Heart left ventricle (tissue), 16 donors: ENCODE data around the gene YIF1A. TPM values are rescaled to one million over a fixed set of nuclear protein-coding genes. Genes with fewer than 3 reads are reported as not detected.

Experiments
- ATAC-seq, 4 donors: fragments of 200-7000 bp; cut with Tn5 transposase; one replicate each; pipeline ENCODE4 v1.9.1; 2020 to 2022; ENCODE audit warnings: moderate library complexity in 4 of 4, mild to moderate bottlenecking in 3 of 4, moderate number of reproducible peaks in 1 of 4
- DNase-seq, 5 donors: peaks; one replicate each; pipeline ENCODE4 v3.0.0-alpha.2; 2020
- H3K27ac ChIP-seq, 12 donors: fragments of 200-600 bp; sonication (generic) in 4 of 12; one replicate each; pipeline versions ENCODE4 v1.5.0 to v1.8.0; 2016 to 2022; ENCODE audit warnings: mild to moderate bottlenecking in 2 of 12
- H3K27me3 ChIP-seq, 9 donors: fragments of 200-600 bp; sonication (generic) in 2 of 9; one replicate each; pipeline versions ENCODE4 v1.5.1 to v1.8.0; 2016 to 2022; ENCODE audit warnings: mild to moderate bottlenecking in 3 of 9
- H3K36me3 ChIP-seq, 9 donors: fragments of 200-600 bp; sonication (generic) in 2 of 9; one replicate each; pipeline versions ENCODE4 v1.5.0 to v1.8.0; 2018 to 2022; ENCODE audit warnings: mild to moderate bottlenecking in 2 of 9
- H3K4me1 ChIP-seq, 12 donors: fragments of 200-600 bp; sonication (generic) in 4 of 12; one replicate each; pipeline versions ENCODE4 v1.5.0 to v1.8.0; 2016 to 2022; ENCODE audit warnings: mild to moderate bottlenecking in 3 of 12
- H3K4me3 ChIP-seq, 12 donors: fragments of 200-600 bp; sonication (generic) in 4 of 12; one replicate each; pipeline versions ENCODE4 v1.5.0 to v1.8.0; 2017 to 2022; ENCODE audit warnings: mild to moderate bottlenecking in 9 of 12, moderate library complexity in 4 of 12
- H3K9me3 ChIP-seq, 12 donors: fragments of 200-600 bp; sonication (generic) in 4 of 12; one replicate each; pipeline versions ENCODE4 v1.5.0 to v1.8.0; 2016 to 2022; ENCODE audit warnings: mild to moderate bottlenecking in 1 of 12
- CTCF ChIP-seq, 12 donors: fragments of 200-600 bp; sonication (generic) in 4 of 12; IDR thresholded peaks; one replicate each; pipeline versions ENCODE4 v1.5.0 to v1.8.0; 2018 to 2022; ENCODE audit warnings: antibody characterized with exemption in 12 of 12, mild to moderate bottlenecking in 5 of 12
- POLR2A ChIP-seq, 2 donors: fragments of 450-650 bp; IDR thresholded peaks; one replicate each; pipeline ENCODE4 v1.6.1; 2017; ENCODE audit warnings: antibody characterized with exemption in 2 of 2, mild to moderate bottlenecking in 2 of 2, moderate library complexity in 2 of 2
- WGBS, 4 donors: extraction: QIAGEN DNeasy Blood & Tissue Kit in 2 of 4; methylation state at CpG; one replicate each; pipeline versions ENCODE4 v1.1.5 to v1.1.7; 2013 to 2018; 5-methylcytosine and 5-hydroxymethylcytosine counted together
- intact Hi-C, 10 donors: fragments of 100-400 bp; cut with DNase I; formaldehyde crosslinking; loops; one replicate each; pipeline versions ENCODE4 v1.11.1 to v1.14.2; 2022
- polyA plus RNA-seq, 2 donors: library from polyadenylated mRNA; stranded (reverse); fragments of 200-250 nt; gene quantifications; one replicate each; pipeline ENCODE4 v1.2.3, GENCODE V29; 2013
- total RNA-seq, 9 donors: library from RNA; depleted of rRNA in 2 of 9; stranded (reverse); fragments of >200 nt in 2 of 9; fragmentation: NEBNext Ultra II Directional in 3 of 9; extraction: Animal tissue kit (Norgen Biotek cat#: 25700) in 3 of 9; gene quantifications; one replicate each; pipeline versions ENCODE4 v1.1.0 to v1.2.4, GENCODE V29; 2016 to 2023
- donor health status: ischemic (EF 13 %, LVEDD 7.1; RV severe dilation, severe dysfunction).
- donor health status: healthy with polysubstance abuse.
- donor health status: DM: no; HTN: yes; CAD: no.
- donor health status: DM: no; HTN: no; CAD: no.
- donor health status: ischemic (EF 25% LVEDD 6.9; RV normal size, moderate dysfunction).
- donor health status: ischemic (EF 25% LVEDD 5.7; RV mildly dilated, moderate dysfunction).
- donor health status: healthy.
- donor health status: DM: yes; HTN: yes; CAD: no.
- donor health status: ischemic (EF 35%, LVEDD 5.7; RV mildly dilated, moderate dysfunction).
- donor health status: nonischemic (EF 11% LVEDD 7.7; RV severe dilation, severe dysfunction).
- donor health status: DM: yes; HTN: yes; CAD: no.
- donor health status: PGD.
- donor health status: ischemic (EF 29% LVEDD 5.4; RV normal size, mild dysfunction).
- donor health status: nonischemic (EF 23%, LVEDD 6.1; RV moderate dilation, normal function).

YIF1A gene
- total and polyA plus RNA-seq, 11 donors, result 41.6 to 136 (median 65.3) TPM

- peak in 2 of 5 donors; percentile 10 to 42 for DNase-seq
- peaks cover 7 to 43% (median 26%) of the 10 kb centered on the region in 12 donors for H3K4me1 ChIP-seq
These were observed 44.4 kb upstream of the YIF1A start for GRCh38 chr11:66333220-66333877.

GRCh38 chr11:66332371-66333219 is 43.7 kb upstream of the YIF1A start:
- TF ChIP-seq CTCF (IDR thresholded peaks at IDR 0.05) (no peak), POLR2A (IDR thresholded peaks at IDR 0.05) (no peak)
- ATAC-seq (no peak), DNase-seq (peak in 1 of 5 donors; percentile 10)
- Histone ChIP-seq H3K4me1 (peaks cover 7 to 48% (median 32%) of the 10 kb centered on the region in 12 donors), H3K27ac (no peak overlapping the region), H3K9me3 (no peaks in the 10 kb centered on the region), H3K36me3 (peaks cover 0 to 25% (median 6%) of the 10 kb centered on the region in 9 donors), H3K4me3 (no peak overlapping the region), H3K27me3 (no peaks in the 10 kb centered on the region)
- WGBS, 4 donors, result 73 to 85% (median 81%) methylated on average over 17 to 18 of the region's 18 CpGs
- intact Hi-C loops, result no loop called here

More at GRCh38 chr11:66333220-66333877, 44.4 kb upstream of the YIF1A start:
- no peaks in the 10 kb centered on the region for H3K9me3 ChIP-seq
- no peaks in the 10 kb centered on the region for H3K27me3 ChIP-seq
- 88 to 93% (median 91%) methylated on average over 12 to 19 of the region's 19 CpGs for WGBS, 4 donors
- no peak for ATAC-seq
- TF ChIP-seq CTCF (IDR thresholded peaks at IDR 0.05) (no peak), POLR2A (IDR thresholded peaks at IDR 0.05) (no peak)
- H3K27ac ChIP-seq, result no peak overlapping the region
- intact Hi-C loops, result no loop called here
- H3K4me3 ChIP-seq, result no peak overlapping the region
- peaks cover 0 to 31% (median 8%) of the 10 kb centered on the region in 9 donors for H3K36me3 ChIP-seq

- whole genome bisulfite sequencing, 4 donors, result 75 to 89% (median 83%) methylated on average over 11 to 12 of the region's 12 CpGs
- H3K4me1 ChIP-seq, result peaks cover 7 to 46% (median 36%) of the 10 kb centered on the region in 12 donors
- DNase-seq, result peak in 2 of 5 donors; percentile 11 to 35
- no peaks in the 10 kb centered on the region for H3K27me3 ChIP-seq
- TF ChIP-seq POLR2A (IDR thresholded peaks at IDR 0.05) (no peak), CTCF (IDR thresholded peaks at IDR 0.05) (no peak)
- no peak overlapping the region for H3K4me3 ChIP-seq
- peaks cover 0 to 19% (median 0%) of the 10 kb centered on the region in 9 donors for H3K36me3 ChIP-seq
- ATAC-seq, result no peak
- H3K27ac ChIP-seq, result no peak overlapping the region
- no peaks in the 10 kb centered on the region for H3K9me3 ChIP-seq
- intact Hi-C loops, result no loop called here
These were observed 42.8 kb upstream of the YIF1A start for GRCh38 chr11:66331542-66332370.
